Measurements from ENCODE around the gene LRMDA.

GRCh38 chr10:75771606-75772005 lies 340.2 kb downstream of the LRMDA start:
- TF ChIP-seq POLR2A (IDR thresholded peaks at IDR 0.05; ENCODE audit: borderline replicate concordance, extremely low read depth, insufficient read depth, insufficient read length): no peak
- TF ChIP-seq, protein P1, sequence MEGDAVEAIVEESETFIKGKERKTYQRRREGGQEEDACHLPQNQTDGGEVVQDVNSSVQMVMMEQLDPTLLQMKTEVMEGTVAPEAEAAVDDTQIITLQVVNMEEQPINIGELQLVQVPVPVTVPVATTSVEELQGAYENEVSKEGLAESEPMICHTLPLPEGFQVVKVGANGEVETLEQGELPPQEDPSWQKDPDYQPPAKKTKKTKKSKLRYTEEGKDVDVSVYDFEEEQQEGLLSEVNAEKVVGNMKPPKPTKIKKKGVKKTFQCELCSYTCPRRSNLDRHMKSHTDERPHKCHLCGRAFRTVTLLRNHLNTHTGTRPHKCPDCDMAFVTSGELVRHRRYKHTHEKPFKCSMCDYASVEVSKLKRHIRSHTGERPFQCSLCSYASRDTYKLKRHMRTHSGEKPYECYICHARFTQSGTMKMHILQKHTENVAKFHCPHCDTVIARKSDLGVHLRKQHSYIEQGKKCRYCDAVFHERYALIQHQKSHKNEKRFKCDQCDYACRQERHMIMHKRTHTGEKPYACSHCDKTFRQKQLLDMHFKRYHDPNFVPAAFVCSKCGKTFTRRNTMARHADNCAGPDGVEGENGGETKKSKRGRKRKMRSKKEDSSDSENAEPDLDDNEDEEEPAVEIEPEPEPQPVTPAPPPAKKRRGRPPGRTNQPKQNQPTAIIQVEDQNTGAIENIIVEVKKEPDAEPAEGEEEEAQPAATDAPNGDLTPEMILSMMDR (IDR thresholded peaks at IDR 0.05 in 2 of 3, conservative IDR thresholded peaks at IDR 0.05 in 1 of 3; ENCODE audit: borderline replicate concordance in 1 of 3, insufficient read depth in 1 of 3, low read depth in 2 of 3, low read length in 2 of 3): no peak
- no peak for TF ChIP-seq SP1 (IDR thresholded peaks at IDR 0.05; ENCODE audit: low read depth)
- TF ChIP-seq POLR2AphosphoS5 (IDR thresholded peaks at IDR 0.05; ENCODE audit: low read depth, low read length): no peak
- no peak for TF ChIP-seq ZBTB33 (IDR thresholded peaks at IDR 0.05; ENCODE audit: extremely low read depth, insufficient replicate concordance, low read length)
- no peak for TF ChIP-seq CEBPB (IDR thresholded peaks at IDR 0.05; ENCODE audit: low read depth)
- no peak for TF ChIP-seq TCF7L2 (IDR thresholded peaks at IDR 0.05; ENCODE audit: borderline replicate concordance, extremely low read depth, insufficient read depth, insufficient read length)
- no peak for TF ChIP-seq EZH2 (IDR thresholded peaks at IDR 0.05)

All from HCT116 (cell line).